ENCODE data around the gene GRID2. TPM values are rescaled to one million over a fixed set of nuclear protein-coding genes. Genes with fewer than 3 reads are reported as not detected.

GRID2 gene
- total RNA-seq, 6 donors from 2014 or later: 0.76 TPM; not detected in 5

DNA sequence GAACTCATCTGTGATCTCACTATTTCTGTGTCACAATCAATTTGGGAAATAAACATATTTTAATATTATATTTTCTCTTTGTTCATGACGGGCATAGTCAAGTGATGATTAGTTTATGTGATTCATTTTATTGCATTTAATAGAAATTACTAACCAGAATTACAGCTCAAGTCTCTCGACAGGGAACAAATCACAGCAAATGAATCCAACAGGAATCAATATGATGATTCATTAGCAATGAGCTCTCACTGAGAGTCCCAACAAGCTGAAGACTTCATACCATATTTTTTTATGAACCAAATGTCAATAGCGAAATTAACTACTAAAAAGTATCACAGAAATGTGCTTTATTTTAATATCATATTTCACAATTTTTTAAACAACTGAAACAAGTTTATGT, 649.7 kb downstream of the GRID2 start:
- Histone ChIP-seq H3K4me3 (no peak overlapping the region), H3K9me3 (no peaks in the 10 kb centered on the region), H3K36me3 (no peaks in the 10 kb centered on the region), H3K27ac (no peak overlapping the region), H3K27me3 (no peaks in the 10 kb centered on the region), H3K4me1 (no peaks in the 10 kb centered on the region)
- WGBS, 2 donors: 83 to 88% methylated on average over 3 of the region's 3 CpGs
- no peak for DNase-seq
- TF ChIP-seq POLR2A (IDR thresholded peaks at IDR 0.05) (no peak), CTCF (IDR thresholded peaks at IDR 0.05) (no peak), POLR2AphosphoS5 (IDR thresholded peaks at IDR 0.05) (no peak), EP300 (IDR thresholded peaks at IDR 0.05) (no peak)
- ATAC-seq (ENCODE audit: low FRiP score in 2 of 2): no peak

- H3K9me3 ChIP-seq: no peaks in the 10 kb centered on the region
- ATAC-seq (ENCODE audit: low FRiP score in 2 of 2) (no peak), DNase-seq (no peak)
- 86 to 91% methylated on average over 2 of the region's 2 CpGs for WGBS, 2 donors
- no peaks in the 10 kb centered on the region for H3K4me1 ChIP-seq
- no peak overlapping the region for H3K4me3 ChIP-seq
- H3K36me3 ChIP-seq: no peaks in the 10 kb centered on the region
- TF ChIP-seq CTCF (IDR thresholded peaks at IDR 0.05) (no peak), POLR2A (IDR thresholded peaks at IDR 0.05) (no peak), POLR2AphosphoS5 (IDR thresholded peaks at IDR 0.05) (no peak), EP300 (IDR thresholded peaks at IDR 0.05) (no peak)
- H3K27me3 ChIP-seq: no peaks in the 10 kb centered on the region
- no peak overlapping the region for H3K27ac ChIP-seq
These were observed 658.1 kb downstream of the GRID2 start for GRCh38 chr4:92961881-92962280.

GRCh38 chr4:92962831-92963230, 659.1 kb downstream of the GRID2 start:
- Histone ChIP-seq H3K27ac (no peak overlapping the region), H3K4me3 (no peak overlapping the region), H3K27me3 (no peaks in the 10 kb centered on the region), H3K9me3 (no peaks in the 10 kb centered on the region), H3K36me3 (no peaks in the 10 kb centered on the region), H3K4me1 (no peaks in the 10 kb centered on the region)
- 85 to 97% methylated on average over 2 of the region's 2 CpGs for WGBS, 2 donors
- ATAC-seq (ENCODE audit: low FRiP score in 2 of 2): no peak
- TF ChIP-seq POLR2AphosphoS5 (IDR thresholded peaks at IDR 0.05) (no peak), CTCF (IDR thresholded peaks at IDR 0.05) (no peak), EP300 (IDR thresholded peaks at IDR 0.05) (no peak), POLR2A (IDR thresholded peaks at IDR 0.05) (no peak)
- no peak for DNase-seq

GRCh38 chr4:92968556-92968955, 664.8 kb downstream of the GRID2 start:
- no peak for TF ChIP-seq EP300 (IDR thresholded peaks at IDR 0.05)
- no peak for TF ChIP-seq CTCF (IDR thresholded peaks at IDR 0.05)
- TF ChIP-seq POLR2A (IDR thresholded peaks at IDR 0.05): no peak
- no peak for TF ChIP-seq POLR2AphosphoS5 (IDR thresholded peaks at IDR 0.05)
- H3K9me3 ChIP-seq: no peaks in the 10 kb centered on the region

DNA sequence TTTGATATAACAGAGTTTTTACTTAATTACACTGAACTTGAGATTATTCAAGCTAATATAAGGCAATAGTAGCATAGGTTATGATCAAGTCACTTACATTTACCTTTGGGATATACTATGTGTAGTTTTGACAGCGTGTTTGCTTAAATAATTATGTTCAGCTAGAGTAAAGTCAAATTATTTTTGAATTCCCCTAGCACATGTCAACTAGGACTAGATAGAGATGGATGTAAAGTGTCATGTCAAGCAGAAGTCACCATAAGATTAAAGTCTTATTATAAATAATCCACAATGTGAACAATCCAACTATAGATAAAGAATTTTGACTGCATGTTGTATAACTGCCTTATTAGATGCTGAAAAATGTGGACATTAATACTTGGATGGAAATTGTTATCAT, 665.2 kb downstream of the GRID2 start:
- WGBS, 2 donors: 82 to 94% methylated on average over 1 of the region's 1 CpG
- Histone ChIP-seq H3K4me3 (no peak overlapping the region), H3K36me3 (no peaks in the 10 kb centered on the region), H3K4me1 (peaks cover 0 to 3% (median 0%) of the 10 kb centered on the region in 4 donors), H3K27me3 (no peaks in the 10 kb centered on the region), H3K9me3 (no peaks in the 10 kb centered on the region), H3K27ac (no peak overlapping the region)
- DNase-seq: no peak
- ATAC-seq (ENCODE audit: low FRiP score in 2 of 2): no peak
- TF ChIP-seq POLR2AphosphoS5 (IDR thresholded peaks at IDR 0.05) (no peak), POLR2A (IDR thresholded peaks at IDR 0.05) (no peak), EP300 (IDR thresholded peaks at IDR 0.05) (no peak), CTCF (IDR thresholded peaks at IDR 0.05) (no peak)

More at GRCh38 chr4:92968556-92968955, 664.8 kb downstream of the GRID2 start:
- 61 to 74% methylated on average over 1 of the region's 1 CpG for WGBS, 2 donors
- H3K4me3 ChIP-seq: no peak overlapping the region
- peaks cover 0 to 3% (median 0%) of the 10 kb centered on the region in 4 donors for H3K4me1 ChIP-seq
- no peak for ATAC-seq (ENCODE audit: low FRiP score in 2 of 2)
- no peaks in the 10 kb centered on the region for H3K36me3 ChIP-seq
- H3K27me3 ChIP-seq: no peaks in the 10 kb centered on the region
- H3K27ac ChIP-seq: no peak overlapping the region
- no peak for DNase-seq

Data from upper lobe of left lung (tissue), 6 donors.